Spleen (tissue), 13 donors: Measurements from ENCODE around the gene ZCCHC9. TPM values are rescaled to one million over a fixed set of nuclear protein-coding genes. Genes with fewer than 3 reads are reported as not detected.

Experiments
- DNase-seq: peaks from one replicate; pipeline ENCODE4 v3.0.0-alpha.2; 2020
- H3K27ac ChIP-seq, 8 donors: fragments of 200-600 bp; sonication (generic) in 7 of 8; 1 replicate in 4 of 8; 2 replicates in 4 of 8; pipeline versions ENCODE4 v1.5.0 to v1.8.0; 2016 to 2021; ENCODE audit warnings: inconsistent platforms in 4 of 8, mild to moderate bottlenecking in 4 of 8, moderate library complexity in 1 of 8
- H3K27me3 ChIP-seq, 7 donors: fragments of 200-600 bp; sonication (generic) in 6 of 7; replicated peaks in 1 of 7; 1 replicate in 4 of 7; 2 replicates in 3 of 7; pipeline versions ENCODE4 v1.5.0 to v1.8.0; 2016 to 2021; ENCODE audit warnings: inconsistent platforms in 3 of 7, mild to moderate bottlenecking in 1 of 7
- H3K36me3 ChIP-seq, 6 donors: fragments of 200-600 bp; sonication (generic) in 5 of 6; 1 replicate in 4 of 6; 2 replicates in 2 of 6; pipeline versions ENCODE4 v1.5.0 to v1.8.0; 2016 to 2021; ENCODE audit warnings: inconsistent platforms in 2 of 6
- H3K4me1 ChIP-seq, 6 donors: fragments of 200-600 bp; sonication (generic) in 5 of 6; 1 replicate in 3 of 6; 2 replicates in 3 of 6; pipeline versions ENCODE4 v1.5.0 to v1.8.0; 2016 to 2021; ENCODE audit warnings: inconsistent platforms in 3 of 6
- H3K4me3 ChIP-seq, 8 donors: fragments of 200-600 bp; sonication (generic) in 7 of 8; 1 replicate in 4 of 8; 2 replicates in 4 of 8; pipeline versions ENCODE4 v1.5.0 to v1.8.0; 2016 to 2021; ENCODE audit warnings: inconsistent platforms in 4 of 8, mild to moderate bottlenecking in 4 of 8, moderate library complexity in 2 of 8
- H3K9me3 ChIP-seq, 8 donors: fragments of 200-600 bp; sonication (generic) in 7 of 8; 1 replicate in 4 of 8; 2 replicates in 4 of 8; pipeline versions ENCODE4 v1.5.0 to v1.8.0; 2016 to 2021; ENCODE audit warnings: inconsistent platforms in 4 of 8
- CTCF ChIP-seq, 11 experiments: fragments of 200-600 bp in 7 of 11; fragments of 450-650 bp in 4 of 11; sonication (generic) in 4 of 11; IDR thresholded peaks in 8 of 11; conservative IDR thresholded peaks in 3 of 11; 1 replicate in 7 of 11; 2 replicates in 4 of 11; pipeline versions ENCODE4 v1.4.0 to v1.8.0; 2016 to 2021; ENCODE audit warnings: antibody characterized with exemption in 11 of 11, inconsistent platforms in 4 of 11, mild to moderate bottlenecking in 1 of 11
- POLR2A ChIP-seq, 3 donors: fragments of 450-650 bp; IDR thresholded peaks; one replicate each; pipeline ENCODE4 v1.5.1; 2017; ENCODE audit warnings: antibody characterized with exemption in 3 of 3, mild to moderate bottlenecking in 1 of 3
- POLR2AphosphoS5 ChIP-seq, 3 donors: sonication (generic); formaldehyde crosslinking; IDR thresholded peaks; one replicate each; pipeline ENCODE4 v1.5.1; 2017; ENCODE audit warnings: antibody characterized with exemption in 3 of 3
- WGBS, 5 donors: extraction: QIAGEN DNeasy Blood & Tissue Kit in 3 of 5; methylation state at CpG; one replicate each; pipeline versions ENCODE4 v1.1.5 to v1.1.7; 2013 to 2018; 5-methylcytosine and 5-hydroxymethylcytosine counted together
- intact Hi-C: fragments of 100-400 bp; cut with DNase I; formaldehyde crosslinking; loops from one replicate; pipeline ENCODE4 v1.15.0; 2023; ENCODE audit warnings: low total_unique reads
- long read RNA-seq, 2 donors: transcript quantifications; one replicate each; lab custom pipeline, GENCODE V29; 2026
- polyA plus RNA-seq, 3 donors: library from polyadenylated mRNA; stranded (reverse); fragments of 200-250 nt; gene quantifications; one replicate each; pipeline ENCODE4 v1.2.1, GENCODE V29; 2013
- total RNA-seq, 7 donors: library from RNA; depleted of rRNA in 3 of 7; stranded (reverse); fragments of >200 nt in 3 of 7; fragmentation: NEBNext Ultra II Directional in 4 of 7; extraction: Animal tissue kit (Norgen Biotek cat#: 25700) in 4 of 7; gene quantifications; one replicate each; pipeline versions ENCODE4 v1.1.0 to v1.2.1, GENCODE V29; 2016 to 2021
- donor health status: healthy with polysubstance abuse.
- donor health status: DM: no; HTN: no; CAD: no; lungs with moderate emphysema.
- donor health status: DM: no; HTN: no; CAD: no.
- donor health status: Bipolar disorder and iron deficiency.
- donor health status: healthy.
- donor health status: DM: no; HTN: no; CAD: no.
- donor health status: DM: yes; HTN: yes; CAD: no.

The ZCCHC9 gene
- total RNA-seq = 10 to 100 TPM; 16.1 to 22.8 (median 21.7) TPM
- 10 to 100 TPM; 23.9 to 28.3 (median 27.1) TPM for polyA plus RNA-seq
- long read RNA-seq, donor 1, full-length matches to known transcripts = 17 of 29 reads
- long read RNA-seq, donor 1, partial matches to known transcripts = 12 of 29 reads
- long read RNA-seq, donor 1, other reads (novel, unspliced or antisense) = 0 of 29 reads
- long read RNA-seq, donor 2, full-length matches to known transcripts = 8 of 20 reads
- long read RNA-seq, donor 2, partial matches to known transcripts = 12 of 20 reads
- long read RNA-seq, donor 2, other reads (novel, unspliced or antisense) = 0 of 20 reads

GRCh38 chr5:81301271-81302015 lies at the start of gene ZCCHC9:
ZCCHC9 (plus strand) TSS chr5:81301587; CDS start chr5:81304758, 3,171 bp downstream.
- H3K4me3 ChIP-seq = peak within 1 kb of the TSS; percentile 54 to 88 (median 70)
- H3K27me3 ChIP-seq = no peaks in the 10 kb centered on the region
- TF ChIP-seq POLR2A (IDR thresholded peaks at IDR 0.05) (peak in 2 of 3 donors; percentile 16 to 67), CTCF (IDR thresholded peaks at IDR 0.05 in 8 of 11, conservative IDR thresholded peaks at IDR 0.05 in 3 of 11) (peak in 7 of 11 experiments; percentile 8 to 44 (median 19)), POLR2AphosphoS5 (IDR thresholded peaks at IDR 0.05) (peak; percentile 96 to 97 (median 97))
- H3K9me3 ChIP-seq = no peaks in the 10 kb centered on the region
- H3K4me1 ChIP-seq = peaks cover 27 to 65% (median 46%) of the 10 kb centered on the region in 6 donors
- H3K36me3 ChIP-seq = peaks cover 0 to 16% (median 0%) of the 10 kb centered on the region in 6 donors
- intact Hi-C loops = no loop called here
- peak within 1 kb of the TSS; percentile 92 to 96 (median 93) for H3K27ac ChIP-seq
- peak; percentile 98 for DNase-seq
- 0% methylated on average over 37 to 54 of the region's 54 CpGs for WGBS, 5 donors

- intact Hi-C loops = no loop called here
- TF ChIP-seq CTCF (IDR thresholded peaks at IDR 0.05 in 8 of 11, conservative IDR thresholded peaks at IDR 0.05 in 3 of 11) (no peak), POLR2A (IDR thresholded peaks at IDR 0.05) (no peak), POLR2AphosphoS5 (IDR thresholded peaks at IDR 0.05) (no peak)
- no peak for DNase-seq
- Histone ChIP-seq H3K4me1 (no peaks in the 10 kb centered on the region), H3K36me3 (peaks cover 0 to 51% (median 9%) of the 10 kb centered on the region in 6 donors), H3K27me3 (no peaks in the 10 kb centered on the region), H3K27ac (no peak overlapping the region), H3K9me3 (no peaks in the 10 kb centered on the region), H3K4me3 (no peak overlapping the region)
- WGBS, 5 donors = 73 to 97% (median 79%) methylated on average over 5 of the region's 5 CpGs
These were observed 49.5 kb upstream of the ZCCHC9 start for GRCh38 chr5:81251922-81252321.

GRCh38 chr5:81252904-81253303 lies 48.5 kb upstream of the ZCCHC9 start:
- no peaks in the 10 kb centered on the region for H3K4me1 ChIP-seq
- DNase-seq = no peak
- H3K4me3 ChIP-seq = no peak overlapping the region
- H3K27ac ChIP-seq = no peak overlapping the region
- peaks cover 0 to 56% (median 9%) of the 10 kb centered on the region in 6 donors for H3K36me3 ChIP-seq
- H3K27me3 ChIP-seq = no peaks in the 10 kb centered on the region
- H3K9me3 ChIP-seq = no peaks in the 10 kb centered on the region
- WGBS, 5 donors = 91 to 100% (median 97%) methylated on average over 1 of the region's 1 CpG
- TF ChIP-seq POLR2A (IDR thresholded peaks at IDR 0.05) = no peak
- TF ChIP-seq CTCF (IDR thresholded peaks at IDR 0.05 in 8 of 11, conservative IDR thresholded peaks at IDR 0.05 in 3 of 11) = no peak
- TF ChIP-seq POLR2AphosphoS5 (IDR thresholded peaks at IDR 0.05) = no peak
- intact Hi-C loops = no loop called here

- TF ChIP-seq POLR2A (IDR thresholded peaks at IDR 0.05) (no peak), POLR2AphosphoS5 (IDR thresholded peaks at IDR 0.05) (no peak), CTCF (IDR thresholded peaks at IDR 0.05 in 8 of 11, conservative IDR thresholded peaks at IDR 0.05 in 3 of 11) (no peak)
- no peaks in the 10 kb centered on the region for H3K4me1 ChIP-seq
- no peak for DNase-seq
- 81 to 97% (median 92%) methylated on average over 4 of the region's 4 CpGs for WGBS, 5 donors
- no peaks in the 10 kb centered on the region for H3K9me3 ChIP-seq
- no peaks in the 10 kb centered on the region for H3K27me3 ChIP-seq
- H3K36me3 ChIP-seq = peaks cover 0 to 64% (median 9%) of the 10 kb centered on the region in 6 donors
- no peak overlapping the region for H3K27ac ChIP-seq
- no peak overlapping the region for H3K4me3 ChIP-seq
- intact Hi-C loops = no loop called here
These were observed 47.5 kb upstream of the ZCCHC9 start for GRCh38 chr5:81253875-81254274.
